Cardiac fibroblast (primary cell): ENCODE data around the gene TPCN2.

Source experiments
- DNase-seq, 2 donors: peaks; one replicate each; pipeline versions ENCODE4 v3.0.0 to v3.0.0-alpha.2; 2010; ENCODE audit warnings: low read depth in 2 of 2
- H3K4me3 ChIP-seq, 2 donors: replicated peaks in 1 of 2; 1 replicate in 1 of 2; 2 replicates in 1 of 2; pipeline ENCODE4 v1.5.1; 2011; ENCODE audit warnings: low read depth in 2 of 2, low read length in 2 of 2, mild to moderate bottlenecking in 2 of 2, moderate library complexity in 1 of 2
- TF ChIP-seq, protein P1 (sequence below): IDR thresholded peaks from one replicate; pipeline ENCODE4 v1.5.1; 2011; ENCODE audit warnings: low read depth, mild to moderate bottlenecking, low read length, inconsistent platforms

TPCN2 gene

GRCh38 chr11:69084371-69084770 is 35.6 kb downstream of the TPCN2 start:
- TF ChIP-seq, protein P1, sequence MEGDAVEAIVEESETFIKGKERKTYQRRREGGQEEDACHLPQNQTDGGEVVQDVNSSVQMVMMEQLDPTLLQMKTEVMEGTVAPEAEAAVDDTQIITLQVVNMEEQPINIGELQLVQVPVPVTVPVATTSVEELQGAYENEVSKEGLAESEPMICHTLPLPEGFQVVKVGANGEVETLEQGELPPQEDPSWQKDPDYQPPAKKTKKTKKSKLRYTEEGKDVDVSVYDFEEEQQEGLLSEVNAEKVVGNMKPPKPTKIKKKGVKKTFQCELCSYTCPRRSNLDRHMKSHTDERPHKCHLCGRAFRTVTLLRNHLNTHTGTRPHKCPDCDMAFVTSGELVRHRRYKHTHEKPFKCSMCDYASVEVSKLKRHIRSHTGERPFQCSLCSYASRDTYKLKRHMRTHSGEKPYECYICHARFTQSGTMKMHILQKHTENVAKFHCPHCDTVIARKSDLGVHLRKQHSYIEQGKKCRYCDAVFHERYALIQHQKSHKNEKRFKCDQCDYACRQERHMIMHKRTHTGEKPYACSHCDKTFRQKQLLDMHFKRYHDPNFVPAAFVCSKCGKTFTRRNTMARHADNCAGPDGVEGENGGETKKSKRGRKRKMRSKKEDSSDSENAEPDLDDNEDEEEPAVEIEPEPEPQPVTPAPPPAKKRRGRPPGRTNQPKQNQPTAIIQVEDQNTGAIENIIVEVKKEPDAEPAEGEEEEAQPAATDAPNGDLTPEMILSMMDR: no peak
- no peak for DNase-seq
- no peak overlapping the region for H3K4me3 ChIP-seq

DNA sequence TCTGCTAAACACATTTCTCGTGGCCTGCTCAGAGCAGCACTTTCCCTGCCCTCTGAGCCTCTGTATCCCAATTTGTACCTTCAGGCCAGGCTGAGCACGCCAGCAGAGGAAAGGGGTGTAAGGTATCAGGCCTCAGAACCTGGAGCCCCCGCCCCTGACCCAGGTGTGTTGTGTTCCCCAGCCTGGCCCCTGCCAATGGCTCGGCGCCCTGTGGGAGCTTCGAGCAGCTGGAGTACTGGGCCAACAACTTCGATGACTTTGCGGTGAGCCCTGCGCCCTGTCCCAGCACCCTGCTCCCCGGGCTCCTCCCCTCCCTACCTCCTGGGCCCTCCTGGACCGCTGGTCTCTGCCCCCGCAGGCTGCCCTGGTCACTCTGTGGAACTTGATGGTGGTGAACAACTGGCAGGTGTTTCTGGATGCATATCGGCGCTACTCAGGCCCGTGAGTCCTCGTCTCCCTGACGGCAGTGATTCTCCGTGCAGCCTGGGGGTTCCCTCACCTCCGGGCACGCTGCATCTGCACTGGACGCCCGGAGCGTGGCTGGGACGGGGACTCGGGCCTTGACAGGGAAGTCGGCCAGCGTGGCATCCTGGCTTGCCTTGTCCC is 36.9 kb downstream of the TPCN2 start:
- TF ChIP-seq, protein P1: no peak
- no peak for DNase-seq
- no peak overlapping the region for H3K4me3 ChIP-seq

DNA sequence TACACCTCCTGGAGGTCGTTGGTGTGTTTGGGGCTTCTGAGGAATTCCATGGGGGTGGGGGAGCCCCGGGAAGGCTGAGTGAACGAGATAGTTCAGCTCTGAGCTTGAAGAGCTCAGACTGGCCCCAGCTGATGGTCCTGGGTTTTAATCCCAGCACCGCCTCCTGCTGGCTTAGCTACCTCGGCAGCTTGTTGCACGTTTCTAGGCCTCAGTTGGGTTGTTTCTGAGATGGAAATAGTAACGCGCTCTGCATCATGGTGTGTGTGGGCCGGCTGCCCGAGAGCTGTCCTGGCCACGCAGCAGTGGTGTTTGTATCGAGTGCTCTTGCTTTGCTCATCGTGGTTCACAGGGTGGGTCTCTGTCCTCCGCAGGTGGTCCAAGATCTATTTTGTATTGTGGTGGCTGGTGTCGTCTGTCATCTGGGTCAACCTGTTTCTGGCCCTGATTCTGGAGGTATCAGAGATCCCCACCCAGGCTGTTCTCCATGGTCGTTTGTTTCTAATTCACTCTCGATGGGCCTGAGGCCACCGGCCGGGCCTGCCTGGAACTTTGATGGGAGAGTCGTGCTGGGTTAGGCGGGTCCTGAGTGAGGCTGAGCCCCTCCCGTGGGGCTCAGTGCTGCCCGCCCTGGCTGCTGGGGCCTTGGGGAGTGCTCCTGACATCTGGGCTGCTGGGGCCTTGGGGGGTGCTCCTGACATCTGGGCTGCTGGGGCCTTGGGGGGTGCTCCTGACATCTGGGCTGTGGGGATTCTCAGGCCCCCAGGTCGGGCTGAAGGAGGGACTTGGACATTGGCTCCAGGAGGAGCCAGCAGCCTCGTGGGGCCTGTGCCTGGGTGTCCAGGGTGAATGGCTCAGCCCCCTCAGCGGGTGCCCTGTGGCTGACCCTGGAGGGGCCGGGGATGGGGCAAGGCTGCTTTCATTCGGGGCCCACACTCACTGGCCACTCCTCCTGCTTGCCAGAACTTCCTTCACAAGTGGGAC is 37.7 kb downstream of the TPCN2 start:
- TF ChIP-seq, protein P1: no peak
- H3K4me3 ChIP-seq: no peak overlapping the region
- peak in 1 of 2 donors; percentile 16 for DNase-seq

- TF ChIP-seq, protein P1: no peak
- DNase-seq: no peak
- H3K4me3 ChIP-seq: no peak overlapping the region
Measured at GRCh38 chr11:69087133-69087524, 38.4 kb downstream of the TPCN2 start.

DNA sequence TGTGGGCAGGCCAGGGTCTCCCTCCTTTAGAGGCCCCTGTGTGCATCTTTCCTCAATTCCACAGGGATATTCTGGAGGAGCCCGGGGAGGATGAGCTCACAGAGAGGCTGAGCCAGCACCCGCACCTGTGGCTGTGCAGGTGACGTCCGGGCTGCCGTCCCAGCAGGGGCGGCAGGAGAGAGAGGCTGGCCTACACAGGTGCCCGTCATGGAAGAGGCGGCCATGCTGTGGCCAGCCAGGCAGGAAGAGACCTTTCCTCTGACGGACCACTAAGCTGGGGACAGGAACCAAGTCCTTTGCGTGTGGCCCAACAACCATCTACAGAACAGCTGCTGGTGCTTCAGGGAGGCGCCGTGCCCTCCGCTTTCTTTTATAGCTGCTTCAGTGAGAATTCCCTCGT is 39.1 kb downstream of the TPCN2 start:
- no peak for DNase-seq
- H3K4me3 ChIP-seq: no peak overlapping the region
- TF ChIP-seq, protein P1: no peak

- H3K4me3 ChIP-seq: no peak overlapping the region
- DNase-seq: peak; percentile 82 to 84
- TF ChIP-seq, protein P1: peak; percentile 83
Measured at GRCh38 chr11:69088676-69089146, 40.0 kb downstream of the TPCN2 start.
